ENCODE results near the gene FOXP1. TPM values are rescaled to one million over a fixed set of nuclear protein-coding genes. Genes with fewer than 3 reads are reported as not detected.
A peak's percentile ranks its signal among the peaks of the same experiment; 100 is the strongest.

The FOXP1 gene
- total RNA-seq, 1 donor from 2014 or later, result 195 TPM

GRCh38 chr3:71369701-71370391 lies 213.7 kb downstream of the FOXP1 start:
- Mint-ChIP-seq H3K27me3 (ENCODE audit: unreplicated experiment) (no peaks in the 10 kb centered on the region), H3K4me3 (ENCODE audit: unreplicated experiment) (no peak overlapping the region), H3K27ac (ENCODE audit: unreplicated experiment) (peak overlapping the region; percentile 90), H3K36me3 (ENCODE audit: unreplicated experiment) (peaks cover 2% of the 10 kb centered on the region), H3K4me1 (ENCODE audit: unreplicated experiment) (peaks cover 43% of the 10 kb centered on the region), H3K9me3 (ENCODE audit: unreplicated experiment) (no peaks in the 10 kb centered on the region)
- TF ChIP-seq, protein P1, sequence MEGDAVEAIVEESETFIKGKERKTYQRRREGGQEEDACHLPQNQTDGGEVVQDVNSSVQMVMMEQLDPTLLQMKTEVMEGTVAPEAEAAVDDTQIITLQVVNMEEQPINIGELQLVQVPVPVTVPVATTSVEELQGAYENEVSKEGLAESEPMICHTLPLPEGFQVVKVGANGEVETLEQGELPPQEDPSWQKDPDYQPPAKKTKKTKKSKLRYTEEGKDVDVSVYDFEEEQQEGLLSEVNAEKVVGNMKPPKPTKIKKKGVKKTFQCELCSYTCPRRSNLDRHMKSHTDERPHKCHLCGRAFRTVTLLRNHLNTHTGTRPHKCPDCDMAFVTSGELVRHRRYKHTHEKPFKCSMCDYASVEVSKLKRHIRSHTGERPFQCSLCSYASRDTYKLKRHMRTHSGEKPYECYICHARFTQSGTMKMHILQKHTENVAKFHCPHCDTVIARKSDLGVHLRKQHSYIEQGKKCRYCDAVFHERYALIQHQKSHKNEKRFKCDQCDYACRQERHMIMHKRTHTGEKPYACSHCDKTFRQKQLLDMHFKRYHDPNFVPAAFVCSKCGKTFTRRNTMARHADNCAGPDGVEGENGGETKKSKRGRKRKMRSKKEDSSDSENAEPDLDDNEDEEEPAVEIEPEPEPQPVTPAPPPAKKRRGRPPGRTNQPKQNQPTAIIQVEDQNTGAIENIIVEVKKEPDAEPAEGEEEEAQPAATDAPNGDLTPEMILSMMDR (IDR thresholded peaks at IDR 0.05), result no peak
- no peak for DNase-seq (ENCODE audit: extremely low spot score, unreplicated experiment)

GRCh38 chr3:71366988-71367604 lies 216.4 kb downstream of the FOXP1 start:
- Mint-ChIP-seq H3K27me3 (ENCODE audit: unreplicated experiment) (no peaks in the 10 kb centered on the region), H3K4me3 (ENCODE audit: unreplicated experiment) (no peak overlapping the region), H3K4me1 (ENCODE audit: unreplicated experiment) (peaks cover 47% of the 10 kb centered on the region), H3K27ac (ENCODE audit: unreplicated experiment) (no peak overlapping the region), H3K9me3 (ENCODE audit: unreplicated experiment) (no peaks in the 10 kb centered on the region), H3K36me3 (ENCODE audit: unreplicated experiment) (peaks cover 2% of the 10 kb centered on the region)
- no peak for DNase-seq (ENCODE audit: extremely low spot score, unreplicated experiment)
- TF ChIP-seq, protein P1 (IDR thresholded peaks at IDR 0.05), result no peak

DNA sequence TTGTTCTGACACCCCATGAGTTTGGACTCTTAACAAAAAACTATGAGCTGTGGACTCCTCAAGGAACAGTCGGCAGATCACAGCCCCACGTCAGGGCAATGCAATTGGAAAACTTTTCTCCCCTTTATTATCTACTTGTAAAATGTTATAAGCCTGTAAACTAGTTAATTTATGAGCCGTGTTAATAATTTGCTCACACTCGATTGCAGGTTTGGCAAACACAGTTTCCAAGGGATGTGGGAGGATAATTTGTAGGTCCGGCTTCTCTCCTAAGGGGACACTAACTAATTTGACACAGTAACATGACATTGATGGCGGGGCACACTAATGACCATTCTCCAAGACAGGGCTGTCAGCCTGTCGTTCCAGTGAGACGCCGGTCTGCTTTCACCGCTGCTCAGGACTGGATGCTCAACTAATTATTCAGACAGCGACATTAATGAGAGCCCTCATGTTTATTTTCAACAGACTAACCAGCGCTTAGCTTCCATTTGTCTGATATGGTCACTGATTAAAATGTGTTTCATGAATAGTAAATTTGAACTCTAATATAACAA lies 222.1 kb downstream of the FOXP1 start:
- H3K4me1 Mint-ChIP-seq (ENCODE audit: unreplicated experiment), result peaks cover 19% of the 10 kb centered on the region
- no peak overlapping the region for H3K4me3 Mint-ChIP-seq (ENCODE audit: unreplicated experiment)
- no peak overlapping the region for H3K27ac Mint-ChIP-seq (ENCODE audit: unreplicated experiment)
- no peaks in the 10 kb centered on the region for H3K9me3 Mint-ChIP-seq (ENCODE audit: unreplicated experiment)
- no peak for DNase-seq (ENCODE audit: extremely low spot score, unreplicated experiment)
- H3K27me3 Mint-ChIP-seq (ENCODE audit: unreplicated experiment), result no peaks in the 10 kb centered on the region
- TF ChIP-seq, protein P1 (IDR thresholded peaks at IDR 0.05), result no peak
- H3K36me3 Mint-ChIP-seq (ENCODE audit: unreplicated experiment), result peaks cover 12% of the 10 kb centered on the region

- H3K27me3 Mint-ChIP-seq (ENCODE audit: unreplicated experiment), result no peaks in the 10 kb centered on the region
- peaks cover 12% of the 10 kb centered on the region for H3K36me3 Mint-ChIP-seq (ENCODE audit: unreplicated experiment)
- peaks cover 15% of the 10 kb centered on the region for H3K4me1 Mint-ChIP-seq (ENCODE audit: unreplicated experiment)
- no peak overlapping the region for H3K27ac Mint-ChIP-seq (ENCODE audit: unreplicated experiment)
- TF ChIP-seq, protein P1 (IDR thresholded peaks at IDR 0.05), result no peak
- DNase-seq (ENCODE audit: extremely low spot score, unreplicated experiment), result no peak
- no peak overlapping the region for H3K4me3 Mint-ChIP-seq (ENCODE audit: unreplicated experiment)
- no peaks in the 10 kb centered on the region for H3K9me3 Mint-ChIP-seq (ENCODE audit: unreplicated experiment)
Measured at GRCh38 chr3:71360764-71361163, 222.8 kb downstream of the FOXP1 start.

- Mint-ChIP-seq H3K27me3 (ENCODE audit: unreplicated experiment) (no peaks in the 10 kb centered on the region), H3K27ac (ENCODE audit: unreplicated experiment) (no peak overlapping the region), H3K36me3 (ENCODE audit: unreplicated experiment) (peaks cover 13% of the 10 kb centered on the region), H3K9me3 (ENCODE audit: unreplicated experiment) (no peaks in the 10 kb centered on the region), H3K4me1 (ENCODE audit: unreplicated experiment) (peaks cover 15% of the 10 kb centered on the region), H3K4me3 (ENCODE audit: unreplicated experiment) (no peak overlapping the region)
- TF ChIP-seq, protein P1 (IDR thresholded peaks at IDR 0.05), result no peak
- no peak for DNase-seq (ENCODE audit: extremely low spot score, unreplicated experiment)
Measured at GRCh38 chr3:71360180-71360579, 223.3 kb downstream of the FOXP1 start.
